T-cell (primary cell): Measurements from ENCODE around the gene TGIF1. TPM values are rescaled to one million over a fixed set of nuclear protein-coding genes. Genes with fewer than 3 reads are reported as not detected.

Experiments used
- ATAC-seq, 4 experiments: fragments of 200-7000 bp in 3 of 4; fragments of 150-1000 bp in 1 of 4; cut with Tn5 transposase; replicated peaks in 1 of 4; 1 replicate in 3 of 4; 2 replicates in 1 of 4; pipeline ENCODE4 v1.10.0; 2021; ENCODE audit warnings: moderate library complexity in 3 of 4, mild to moderate bottlenecking in 2 of 4, moderate number of reproducible peaks in 1 of 4
- CTCF ChIA-PET, 2 donors: fragments of 300-600 bp; sonication (Branson Sonifier 250); formaldehyde crosslinking; loops; one replicate each; lab custom pipeline; 2022; ENCODE audit warnings: antibody characterized with exemption in 2 of 2; lab: Charles Lee
- POLR2A ChIA-PET, 2 donors: fragments of 300-600 bp; sonication (Branson Sonifier 250); formaldehyde crosslinking; loops; one replicate each; lab custom pipeline; 2022; ENCODE audit warnings: antibody characterized with exemption in 2 of 2; lab: Charles Lee
- DNase-seq, 35 experiments: peaks; one replicate each; pipeline versions ENCODE4 v3.0.0 to v3.0.0-alpha.2; 2013 to 2023
- H3K27ac ChIP-seq: one replicate; pipeline ENCODE4 v1.5.1; 2013; ENCODE audit warnings: low read length
- H3K27me3 ChIP-seq, 2 experiments: replicated peaks in 1 of 2; 1 replicate in 1 of 2; 2 replicates in 1 of 2; pipeline versions ENCODE4 v1.6.1 to v1.7.0; 2013; ENCODE audit warnings: low read length in 1 of 2, mixed read lengths in 1 of 2; ENCODE audit not compliant: control insufficient read depth in 2 of 2, insufficient read depth in 2 of 2; ENCODE audit errors: extremely low read depth in 1 of 2
- H3K36me3 ChIP-seq, 2 donors: 1 replicate in 1 of 2; 2 replicates in 1 of 2; pipeline versions ENCODE4 v1.6.1 to v1.7.0; 2013; ENCODE audit warnings: low read length in 1 of 2; ENCODE audit not compliant: control insufficient read depth in 2 of 2, insufficient read depth in 1 of 2; ENCODE audit errors: extremely low read depth in 1 of 2
- H3K4me1 ChIP-seq, 2 experiments: 1 replicate in 1 of 2; 2 replicates in 1 of 2; pipeline versions ENCODE4 v1.6.1 to v1.7.0; 2013; ENCODE audit warnings: low read length in 2 of 2, mixed read lengths in 1 of 2; ENCODE audit not compliant: insufficient read depth in 2 of 2, control insufficient read depth in 1 of 2; ENCODE audit errors: extremely low read depth in 1 of 2
- H3K4me3 ChIP-seq, 2 donors: 1 replicate in 1 of 2; 2 replicates in 1 of 2; pipeline versions ENCODE4 v1.5.1 to v1.7.0; 2013; ENCODE audit warnings: mild to moderate bottlenecking in 2 of 2, low read length in 1 of 2, moderate library complexity in 1 of 2; ENCODE audit not compliant: control insufficient read depth in 1 of 2; ENCODE audit errors: extremely low read depth in 1 of 2
- H3K9me3 ChIP-seq: 2 replicates; pipeline ENCODE4 v1.7.0; 2013
- H3K27ac Mint-ChIP-seq, 2 donors: one replicate each; pipeline ENCODE4 v1.8.0; 2020 to 2021; ENCODE audit warnings: mild to moderate bottlenecking in 2 of 2, mixed read lengths in 2 of 2
- H3K27me3 Mint-ChIP-seq, 2 donors: one replicate each; pipeline ENCODE4 v1.8.0; 2021 to 2022; ENCODE audit warnings: mixed read lengths in 2 of 2
- H3K36me3 Mint-ChIP-seq: one replicate; pipeline ENCODE4 v1.8.0; 2021; ENCODE audit warnings: mixed read lengths
- H3K4me1 Mint-ChIP-seq, 3 donors: one replicate each; pipeline ENCODE4 v1.8.0; 2020 to 2022; ENCODE audit warnings: mixed read lengths in 3 of 3, mild to moderate bottlenecking in 1 of 3
- H3K4me3 Mint-ChIP-seq, 3 donors: one replicate each; pipeline ENCODE4 v1.8.0; 2020 to 2022; ENCODE audit warnings: mild to moderate bottlenecking in 3 of 3, mixed read lengths in 3 of 3, moderate library complexity in 3 of 3
- H3K9me3 Mint-ChIP-seq, 3 donors: one replicate each; pipeline ENCODE4 v1.8.0; 2020 to 2022; ENCODE audit warnings: mixed read lengths in 3 of 3
- WGBS: methylation state at CpG from one replicate; pipeline ENCODE4 v1.1.5; 2013; ENCODE audit warnings: missing lambda C conversion rate; ENCODE audit not compliant: insufficient coverage; 5-methylcytosine and 5-hydroxymethylcytosine counted together
- total RNA-seq, 35 experiments: library from RNA in 6 of 35; stranded (reverse) in 6 of 35; fragments of 120-200 nt in 1 of 35; gene quantifications; one replicate each; pipeline versions ENCODE4 v1.2.1 to v1.2.4 and lab custom pipeline; 2013 to 2026

The TGIF1 gene
- total RNA-seq, 5 donors from 2014 or later (not counting 1 experiment from before 2014, with no cell fraction given): 40.5 to 90.5 (median 81.8) TPM

GRCh38 chr18:3485153-3486149, 35.5 kb downstream of the TGIF1 start:
- H3K4me1 Mint-ChIP-seq: no peaks in the 10 kb centered on the region
- no peaks in the 10 kb centered on the region for H3K36me3 Mint-ChIP-seq
- no peak overlapping the region for H3K4me3 ChIP-seq
- ChIA-PET POLR2A (no interaction called here), CTCF (no interaction called here)
- DNase-seq: no peak
- no peak for ATAC-seq
- no CpG with 5 or more reads among the region's 9 CpGs for WGBS
- no peaks in the 10 kb centered on the region for H3K9me3 ChIP-seq
- no peak overlapping the region for H3K27ac ChIP-seq
- no peak overlapping the region for H3K4me3 Mint-ChIP-seq
- peaks cover 0 to 4% of the 10 kb centered on the region in 2 donors for H3K27me3 Mint-ChIP-seq
- no peaks in the 10 kb centered on the region for H3K9me3 Mint-ChIP-seq
- H3K27ac Mint-ChIP-seq: no peak overlapping the region
- no peaks in the 10 kb centered on the region for H3K4me1 ChIP-seq
- H3K27me3 ChIP-seq: no peaks in the 10 kb centered on the region
- H3K36me3 ChIP-seq: no peaks in the 10 kb centered on the region

DNA sequence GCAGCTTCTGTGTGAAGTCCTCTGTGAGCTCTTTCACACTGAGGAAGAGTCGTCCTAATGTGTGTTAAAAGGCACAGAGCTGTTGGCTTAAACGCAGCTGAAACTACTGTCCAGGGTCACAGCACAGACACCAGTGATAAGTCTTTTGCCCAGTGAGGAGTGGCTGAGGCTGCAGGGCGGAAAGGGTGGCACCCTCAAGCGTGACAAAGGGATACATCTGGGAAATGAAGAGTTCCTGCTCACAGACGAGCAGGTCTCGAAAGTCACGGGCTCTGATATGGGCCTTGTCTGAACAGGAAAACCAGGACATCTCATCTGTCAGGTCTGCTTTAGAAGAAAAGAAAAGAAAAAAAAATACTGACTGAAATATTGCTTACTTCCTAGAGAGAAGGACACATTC, 36.5 kb downstream of the TGIF1 start:
- POLR2A ChIA-PET: no interaction called here

DNA sequence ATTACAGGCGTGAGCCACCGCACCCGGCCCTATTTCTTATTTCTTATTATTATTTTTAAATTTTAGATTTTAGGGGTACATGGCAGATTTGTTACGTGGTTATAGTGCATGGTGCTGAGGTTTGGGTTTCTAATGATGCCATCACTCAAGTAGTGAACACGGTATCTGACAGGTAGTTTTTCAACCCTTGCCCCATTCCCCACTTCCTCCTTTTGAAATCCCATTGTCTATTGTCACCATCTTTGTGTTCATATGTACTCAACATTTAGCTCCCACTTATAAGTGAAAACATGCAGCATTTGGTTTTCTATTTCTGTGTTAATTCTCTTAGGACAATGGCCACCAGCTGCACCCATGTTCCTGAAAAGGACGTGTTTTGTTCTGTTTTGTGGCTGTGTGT, 39.5 kb downstream of the TGIF1 start:
- CTCF ChIA-PET: no interaction called here
- no peaks in the 10 kb centered on the region for H3K9me3 ChIP-seq
- H3K27ac ChIP-seq: no peak overlapping the region
- Mint-ChIP-seq H3K27me3 (peaks cover 0 to 17% of the 10 kb centered on the region in 2 donors), H3K36me3 (no peaks in the 10 kb centered on the region), H3K9me3 (no peaks in the 10 kb centered on the region), H3K4me1 (peaks cover 1 to 11% (median 6%) of the 10 kb centered on the region in 3 donors), H3K4me3 (no peak overlapping the region), H3K27ac (no peak overlapping the region)
- no peak overlapping the region for H3K4me3 ChIP-seq
- POLR2A ChIA-PET: no interaction called here
- ATAC-seq (no peak), DNase-seq (no peak)
- no peaks in the 10 kb centered on the region for H3K27me3 ChIP-seq
- H3K4me1 ChIP-seq: no peaks in the 10 kb centered on the region
- no peaks in the 10 kb centered on the region for H3K36me3 ChIP-seq
- WGBS: 80% methylated on average over 1 of the region's 6 CpGs

More for the DNA sequence above, 36.5 kb downstream of the TGIF1 start:
- Mint-ChIP-seq H3K4me3 (no peak overlapping the region), H3K27me3 (peaks cover 0 to 4% of the 10 kb centered on the region in 2 donors), H3K9me3 (no peaks in the 10 kb centered on the region), H3K4me1 (no peaks in the 10 kb centered on the region), H3K36me3 (no peaks in the 10 kb centered on the region), H3K27ac (no peak overlapping the region)
- no peak for DNase-seq
- Histone ChIP-seq H3K36me3 (no peaks in the 10 kb centered on the region), H3K4me3 (no peak overlapping the region), H3K4me1 (no peaks in the 10 kb centered on the region), H3K9me3 (no peaks in the 10 kb centered on the region), H3K27ac (no peak overlapping the region), H3K27me3 (no peaks in the 10 kb centered on the region)
- CTCF ChIA-PET: no interaction called here
- WGBS: 82% methylated on average over 7 of the region's 7 CpGs
- ATAC-seq: no peak

DNA sequence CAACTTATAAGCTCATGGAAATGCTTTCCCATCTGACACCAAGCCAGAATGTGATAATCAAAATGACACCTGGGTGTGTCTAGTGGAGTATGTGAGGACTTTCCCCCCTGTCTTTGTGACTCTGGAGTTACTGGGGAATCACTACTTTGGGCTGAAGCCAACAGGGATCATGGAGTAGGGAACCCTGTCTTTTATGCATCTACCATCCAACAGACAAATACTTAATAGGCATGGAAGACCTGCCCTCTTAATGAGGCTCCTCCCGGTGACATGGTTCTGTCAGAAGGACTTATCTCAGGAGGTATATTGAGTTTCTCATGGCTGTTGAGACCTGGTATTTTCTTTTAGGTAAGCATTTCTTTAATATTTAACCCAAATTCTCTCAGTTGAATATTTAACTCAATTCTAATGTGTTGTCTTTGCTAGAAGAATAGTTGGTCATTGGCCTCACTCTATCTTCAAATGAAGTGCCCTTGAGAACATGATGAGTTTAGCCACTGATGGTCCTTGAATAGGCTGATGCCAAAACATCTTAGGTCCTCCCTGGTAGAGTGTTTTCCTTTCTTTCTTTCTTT, 42.1 kb downstream of the TGIF1 start:
- ChIA-PET POLR2A (interaction anchor here in 1 of 2 donors (0.6 kb wide), 1 partner anchor 15 kb away, joined by 8 read pairs; no protein-coding TSS in a partner anchor), CTCF (no interaction called here)
- peaks cover 0 to 20% of the 10 kb centered on the region in 2 donors for H3K27me3 Mint-ChIP-seq
- Histone ChIP-seq H3K9me3 (no peaks in the 10 kb centered on the region), H3K36me3 (no peaks in the 10 kb centered on the region), H3K4me3 (no peak overlapping the region), H3K27me3 (no peaks in the 10 kb centered on the region), H3K4me1 (no peaks in the 10 kb centered on the region), H3K27ac (no peak overlapping the region)
- H3K4me1 Mint-ChIP-seq: peaks cover 6 to 11% (median 11%) of the 10 kb centered on the region in 3 donors
- no peak for ATAC-seq
- H3K36me3 Mint-ChIP-seq: no peaks in the 10 kb centered on the region
- no CpG with 5 or more reads among the region's 1 CpG for WGBS
- no peak for DNase-seq
- H3K27ac Mint-ChIP-seq: no peak overlapping the region
- H3K9me3 Mint-ChIP-seq: no peaks in the 10 kb centered on the region
- H3K4me3 Mint-ChIP-seq: no peak overlapping the region

DNA sequence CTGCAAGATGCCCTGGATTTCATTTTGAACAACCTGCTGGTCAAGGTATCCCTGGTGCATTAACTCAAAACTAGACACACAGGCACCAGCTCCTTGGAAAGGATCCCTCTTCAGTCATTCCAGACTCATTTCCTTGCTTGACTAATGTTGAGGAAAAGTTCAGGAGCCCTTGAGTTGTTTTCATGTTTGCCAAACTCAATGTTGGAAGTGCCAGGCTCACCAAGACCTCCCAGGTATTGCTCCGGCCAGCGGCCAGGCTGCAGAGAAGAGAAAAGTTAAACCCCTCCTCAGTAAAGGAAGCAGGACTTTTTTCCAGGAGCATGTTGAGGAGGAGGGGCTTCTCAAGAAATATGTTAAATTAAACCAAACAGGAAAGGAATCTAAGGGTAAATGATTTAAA, 42.7 kb downstream of the TGIF1 start:
- WGBS: no CpG with 5 or more reads among the region's 2 CpGs
- no peak for ATAC-seq
- ChIA-PET CTCF (no interaction called here), POLR2A (interaction anchor here in 1 of 2 donors (0.6 kb wide), 1 partner anchor 15 kb away, joined by 8 read pairs; no protein-coding TSS in a partner anchor)
- Histone ChIP-seq H3K27ac (no peak overlapping the region), H3K9me3 (no peaks in the 10 kb centered on the region), H3K4me3 (no peak overlapping the region), H3K36me3 (no peaks in the 10 kb centered on the region), H3K4me1 (no peaks in the 10 kb centered on the region), H3K27me3 (no peaks in the 10 kb centered on the region)
- no peak for DNase-seq
- H3K36me3 Mint-ChIP-seq: no peaks in the 10 kb centered on the region
- H3K27ac Mint-ChIP-seq: no peak overlapping the region
- H3K4me1 Mint-ChIP-seq: peaks cover 6 to 11% (median 11%) of the 10 kb centered on the region in 3 donors
- H3K9me3 Mint-ChIP-seq: no peaks in the 10 kb centered on the region
- H3K4me3 Mint-ChIP-seq: no peak overlapping the region
- peaks cover 3 to 21% of the 10 kb centered on the region in 2 donors for H3K27me3 Mint-ChIP-seq

GRCh38 chr18:3493501-3494244, 43.7 kb downstream of the TGIF1 start:
- H3K4me3 Mint-ChIP-seq: no peak overlapping the region
- peaks cover 12 to 25% of the 10 kb centered on the region in 2 donors for H3K27me3 Mint-ChIP-seq
- Histone ChIP-seq H3K36me3 (no peaks in the 10 kb centered on the region), H3K9me3 (no peaks in the 10 kb centered on the region), H3K27me3 (peaks cover 0 to 4% of the 10 kb centered on the region in 2 experiments), H3K27ac (no peak overlapping the region), H3K4me1 (peaks cover 0 to under 1% of the 10 kb centered on the region in 2 experiments), H3K4me3 (no peak overlapping the region)
- 90% methylated on average over 2 of the region's 9 CpGs for WGBS
- no peaks in the 10 kb centered on the region for H3K9me3 Mint-ChIP-seq
- no peak for ATAC-seq
- CTCF ChIA-PET: interaction anchor here in 1 of 2 donors (0.7 to 1.4 kb wide), 3 partner anchors 12 to 92 kb away, joined by 3 read pairs; no protein-coding TSS in a partner anchor
- H3K36me3 Mint-ChIP-seq: no peaks in the 10 kb centered on the region
- no peak for DNase-seq
- H3K4me1 Mint-ChIP-seq: peaks cover 11 to 15% (median 14%) of the 10 kb centered on the region in 3 donors
- no peak overlapping the region for H3K27ac Mint-ChIP-seq
- POLR2A ChIA-PET: no interaction called here
